Hepatocyte (in vitro differentiated cells): Measurements from ENCODE around the gene TUBB3. TPM values are rescaled to one million over a fixed set of nuclear protein-coding genes. Genes with fewer than 3 reads are reported as not detected.
"Not testable (repeated sequence)": the region's sequence is repeated elsewhere in the genome, so short reads cannot be mapped to it uniquely, and the experiment has no call there.

ENCODE experiments used
- DNase-seq: peaks from one replicate; pipeline ENCODE4 v3.0.0-alpha.2; 2016; ENCODE audit warnings: low spot score
- H2AFZ ChIP-seq: fragments of 200-600 bp; sonication (generic); 2 replicates; pipeline ENCODE4 v1.6.0; 2016; ENCODE audit warnings: antibody characterized with exemption, mild to moderate bottlenecking
- H3K27ac ChIP-seq: fragments of 200-600 bp; sonication (generic); 2 replicates; pipeline ENCODE4 v1.5.1; 2016; ENCODE audit warnings: mild to moderate bottlenecking
- H3K27me3 ChIP-seq: fragments of 200-600 bp; sonication (generic); 2 replicates; pipeline ENCODE4 v1.6.1; 2016
- H3K36me3 ChIP-seq: fragments of 200-600 bp; sonication (generic); replicated peaks from 2 replicates; pipeline ENCODE4 v1.5.1; 2016; ENCODE audit warnings: low read depth; ENCODE audit not compliant: insufficient read depth
- H3K4me1 ChIP-seq: fragments of 200-600 bp; sonication (generic); 2 replicates; pipeline ENCODE4 v1.5.1; 2016; ENCODE audit warnings: mild to moderate bottlenecking, moderate library complexity; ENCODE audit not compliant: insufficient read depth
- H3K4me2 ChIP-seq: fragments of 200-600 bp; sonication (generic); 2 replicates; pipeline ENCODE4 v1.6.0; 2016
- H3K4me3 ChIP-seq: fragments of 200-600 bp; sonication (generic); 2 replicates; pipeline ENCODE4 v1.5.1; 2016; ENCODE audit warnings: mild to moderate bottlenecking
- H3K79me2 ChIP-seq: fragments of 200-600 bp; sonication (generic); 2 replicates; pipeline ENCODE4 v1.6.0; 2017; ENCODE audit warnings: mild to moderate bottlenecking
- H3K9me2 ChIP-seq: fragments of 200-600 bp; sonication (generic); replicated peaks from 2 replicates; pipeline ENCODE4 v1.6.0; 2017; ENCODE audit warnings: mild to moderate bottlenecking; ENCODE audit not compliant: insufficient read depth
- H3K9me3 ChIP-seq: fragments of 200-600 bp; sonication (generic); 2 replicates; pipeline ENCODE4 v1.5.1; 2016; ENCODE audit warnings: low read depth, mild to moderate bottlenecking
- H4K20me1 ChIP-seq: fragments of 200-600 bp; sonication (generic); 2 replicates; pipeline ENCODE4 v1.6.0; 2016; ENCODE audit warnings: mild to moderate bottlenecking; ENCODE audit not compliant: insufficient read depth, poor library complexity, severe bottlenecking
- EZH2 ChIP-seq: fragments of 200-600 bp; sonication (generic); IDR thresholded peaks from 2 replicates; pipeline ENCODE4 v1.6.1; 2016; ENCODE audit warnings: antibody characterized with exemption, mild to moderate bottlenecking, borderline replicate concordance
- EZH2phosphoT487 ChIP-seq: fragments of 200-600 bp; sonication (generic); IDR thresholded peaks from one replicate; pipeline ENCODE4 v1.6.1; 2018; ENCODE audit warnings: antibody characterized with exemption, mild to moderate bottlenecking, low read depth, moderate library complexity; ENCODE audit not compliant: unreplicated experiment, severe bottlenecking
- WGBS: methylation state at CpG from one replicate; pipeline ENCODE4 v1.1.6; 2016; ENCODE audit warnings: low lambda C conversion rate; ENCODE audit errors: missing lambda C conversion rate; 5-methylcytosine and 5-hydroxymethylcytosine counted together
- polyA plus RNA-seq: library from polyadenylated mRNA; unstranded; fragments of >200 nt; fragmentation: Nextera tagmentation; extraction: Ambion mirVana; gene quantifications from 2 replicates; pipeline ENCODE4 v1.2.1, GENCODE V29; 2016
- total RNA-seq: library from RNA; depleted of rRNA; stranded (reverse); fragments of >200 nt; gene quantifications from 2 replicates; pipeline ENCODE4 v1.2.3, GENCODE V29; 2014
- TF ChIP-seq, protein P1 (sequence below): fragments of 200-600 bp; sonication (generic); IDR thresholded peaks from 2 replicates; pipeline ENCODE4 v1.5.1; 2016; ENCODE audit warnings: antibody characterized with exemption, mild to moderate bottlenecking; ENCODE audit not compliant: poor library complexity

Gene TUBB3
- total and polyA plus RNA-seq, 2 experiments from 2014 or later = 69.3 to 87.2 TPM

DNA sequence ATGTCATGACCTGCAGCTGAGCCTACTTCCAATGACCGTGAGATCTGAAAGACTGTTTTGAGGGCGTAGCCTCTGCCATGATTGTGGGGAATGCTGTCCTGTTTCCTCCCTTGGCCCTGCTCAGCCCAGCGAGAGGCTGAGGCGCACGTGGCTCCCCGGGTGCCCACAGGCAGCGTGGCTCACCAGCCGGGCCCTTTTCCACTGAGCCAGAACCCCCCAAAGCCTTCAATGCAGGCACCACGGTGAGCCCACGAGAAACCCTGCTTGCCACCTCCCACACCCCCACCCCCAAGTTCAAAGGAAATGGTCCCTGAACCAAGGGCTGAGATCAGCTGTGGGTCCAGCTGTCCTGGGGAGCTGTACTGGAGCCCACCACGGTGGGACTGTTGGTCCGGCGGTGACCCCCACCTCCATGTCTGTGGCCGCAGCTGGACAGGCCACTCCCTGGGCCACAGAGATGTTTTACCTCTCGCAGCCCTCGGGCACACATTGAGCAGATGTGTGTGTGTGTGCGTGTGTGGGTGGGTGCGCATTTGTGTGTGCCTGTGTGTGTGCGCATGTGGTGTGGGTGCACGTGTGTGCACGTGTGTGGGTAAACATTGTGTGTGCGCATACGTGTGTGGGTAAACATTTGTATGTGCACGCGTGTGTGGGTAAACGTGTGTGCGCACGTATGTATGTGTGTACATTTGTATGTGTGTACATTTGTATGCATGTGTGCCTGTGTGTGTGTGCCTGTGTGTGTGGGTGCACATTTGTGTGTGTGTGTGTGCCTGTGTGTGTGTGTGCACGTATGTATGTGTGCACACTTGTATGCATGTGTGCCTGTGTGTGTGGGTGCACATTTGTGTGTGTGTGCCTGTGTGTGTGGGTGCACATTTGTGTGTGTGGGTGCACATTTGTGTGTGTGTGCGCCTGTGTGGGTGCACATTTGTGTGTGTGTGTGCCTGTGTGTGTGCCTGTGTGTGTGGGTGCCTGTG is 9.4 kb upstream of the TUBB3 start:
- Histone ChIP-seq H3K27me3 (no peaks in the 10 kb centered on the region), H3K36me3 (no peaks in the 10 kb centered on the region), H3K4me1 (peaks cover 8% of the 10 kb centered on the region), H3K4me3 (no peak overlapping the region), H3K4me2 (no peak overlapping the region), H3K9me2 (no peaks in the 10 kb centered on the region), H3K9me3 (no peaks in the 10 kb centered on the region), H4K20me1 (no peaks in the 10 kb centered on the region), H3K27ac (no peak overlapping the region), H3K79me2 (no peaks in the 10 kb centered on the region), H2AFZ (no peak overlapping the region)
- DNase-seq = no peak
- WGBS = 93% methylated on average over 30 of the region's 30 CpGs
- no peak for TF ChIP-seq EZH2
- TF ChIP-seq, protein P1, sequence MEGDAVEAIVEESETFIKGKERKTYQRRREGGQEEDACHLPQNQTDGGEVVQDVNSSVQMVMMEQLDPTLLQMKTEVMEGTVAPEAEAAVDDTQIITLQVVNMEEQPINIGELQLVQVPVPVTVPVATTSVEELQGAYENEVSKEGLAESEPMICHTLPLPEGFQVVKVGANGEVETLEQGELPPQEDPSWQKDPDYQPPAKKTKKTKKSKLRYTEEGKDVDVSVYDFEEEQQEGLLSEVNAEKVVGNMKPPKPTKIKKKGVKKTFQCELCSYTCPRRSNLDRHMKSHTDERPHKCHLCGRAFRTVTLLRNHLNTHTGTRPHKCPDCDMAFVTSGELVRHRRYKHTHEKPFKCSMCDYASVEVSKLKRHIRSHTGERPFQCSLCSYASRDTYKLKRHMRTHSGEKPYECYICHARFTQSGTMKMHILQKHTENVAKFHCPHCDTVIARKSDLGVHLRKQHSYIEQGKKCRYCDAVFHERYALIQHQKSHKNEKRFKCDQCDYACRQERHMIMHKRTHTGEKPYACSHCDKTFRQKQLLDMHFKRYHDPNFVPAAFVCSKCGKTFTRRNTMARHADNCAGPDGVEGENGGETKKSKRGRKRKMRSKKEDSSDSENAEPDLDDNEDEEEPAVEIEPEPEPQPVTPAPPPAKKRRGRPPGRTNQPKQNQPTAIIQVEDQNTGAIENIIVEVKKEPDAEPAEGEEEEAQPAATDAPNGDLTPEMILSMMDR = no peak
- no peak for TF ChIP-seq EZH2phosphoT487

DNA sequence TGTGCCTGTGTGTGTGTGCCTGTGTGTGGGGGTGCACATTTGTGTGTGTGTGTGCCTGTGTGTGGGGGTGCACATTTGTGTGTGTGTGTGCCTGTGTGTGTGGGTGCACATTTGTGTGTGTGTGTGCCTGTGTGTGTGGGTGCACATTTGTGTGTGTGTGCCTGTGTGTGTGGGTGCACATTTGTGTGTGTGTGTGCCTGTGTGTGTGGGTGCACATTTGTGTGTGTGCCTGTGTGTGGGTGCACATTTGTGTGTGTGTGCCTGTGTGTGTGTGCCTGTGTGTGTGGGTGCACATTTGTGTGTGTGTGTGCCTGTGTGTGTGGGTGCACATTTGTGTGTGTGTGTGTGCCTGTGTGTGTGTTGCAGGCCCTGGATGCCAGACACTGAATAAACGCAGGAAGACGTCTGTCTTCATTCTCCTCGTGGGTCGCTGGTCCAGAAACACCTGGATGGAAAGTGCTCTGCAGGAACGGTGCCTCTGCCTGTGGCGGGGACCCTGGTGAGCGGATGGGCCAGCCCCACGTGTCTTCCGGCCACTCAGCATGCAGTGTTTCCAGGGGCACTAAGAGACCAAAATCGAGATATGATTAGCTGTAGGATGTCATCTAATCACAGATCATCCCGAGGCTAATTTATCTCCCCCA is 8.4 kb upstream of the TUBB3 start:
- H3K4me2 ChIP-seq, H4K20me1 ChIP-seq, H3K79me2 ChIP-seq, H2AFZ ChIP-seq, H3K36me3 ChIP-seq, H3K9me3 ChIP-seq, H3K27ac ChIP-seq, H3K9me2 ChIP-seq, H3K4me3 ChIP-seq, H3K27me3 ChIP-seq, DNase-seq: not testable (repeated sequence)
- WGBS = 78% methylated on average over 11 of the region's 11 CpGs
- peaks cover 12% of the 10 kb centered on the region for H3K4me1 ChIP-seq

DNA sequence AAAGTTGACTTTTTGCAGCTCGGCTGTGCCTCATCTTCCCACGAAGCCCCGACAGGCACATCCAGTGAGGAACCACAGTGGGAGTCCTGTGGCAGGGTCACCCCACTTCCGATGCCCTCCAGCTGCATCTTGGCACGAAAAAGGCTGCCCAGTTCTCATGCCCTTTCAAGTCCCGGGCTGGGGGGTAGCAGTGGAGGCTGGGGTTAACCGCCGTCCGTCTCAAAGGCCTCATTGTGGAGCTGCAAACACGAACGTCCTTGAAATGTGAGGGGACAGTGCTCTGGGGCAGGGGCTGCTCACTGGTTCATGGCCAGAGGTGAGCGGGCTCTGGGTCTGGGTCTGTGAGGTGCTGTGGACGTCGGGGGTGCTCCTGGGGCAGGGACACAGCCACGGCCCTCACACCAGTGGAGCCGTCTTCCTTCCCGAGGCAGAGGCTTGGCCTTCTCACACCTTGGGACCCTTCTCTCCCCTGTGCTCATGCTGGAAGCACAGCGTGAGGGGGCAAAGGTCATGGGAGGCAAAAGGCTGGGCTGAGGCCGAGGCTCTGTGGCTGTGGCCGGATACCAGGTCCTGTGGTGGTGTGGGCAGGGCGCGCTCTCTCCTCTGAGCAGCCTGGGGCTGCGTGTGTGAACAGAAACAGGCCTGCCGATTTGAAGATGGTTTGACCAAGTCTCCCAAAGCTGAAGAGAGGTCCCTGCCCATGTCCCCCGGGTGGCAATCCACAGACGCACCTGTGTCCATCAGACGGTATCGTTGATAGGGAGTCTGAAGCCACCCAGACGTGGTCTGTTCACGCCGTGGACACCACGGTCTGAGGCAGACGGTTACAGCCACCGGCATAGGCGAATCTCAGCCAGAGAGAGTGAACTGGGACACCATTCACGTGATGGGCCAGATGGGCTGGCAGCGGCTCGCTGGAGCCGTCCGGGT is 7.6 kb upstream of the TUBB3 start:
- no peaks in the 10 kb centered on the region for H3K27me3 ChIP-seq
- 85% methylated on average over 40 of the region's 40 CpGs for WGBS
- H4K20me1 ChIP-seq = no peaks in the 10 kb centered on the region
- peaks cover 12% of the 10 kb centered on the region for H3K4me1 ChIP-seq
- no peaks in the 10 kb centered on the region for H3K36me3 ChIP-seq
- no peak overlapping the region for H3K4me3 ChIP-seq
- no peaks in the 10 kb centered on the region for H3K79me2 ChIP-seq
- H3K4me2 ChIP-seq = no peak overlapping the region
- no peak overlapping the region for H2AFZ ChIP-seq
- no peak for DNase-seq
- no peaks in the 10 kb centered on the region for H3K9me3 ChIP-seq
- H3K27ac ChIP-seq = no peak overlapping the region
- TF ChIP-seq EZH2phosphoT487 = no peak
- no peak for TF ChIP-seq EZH2
- TF ChIP-seq, protein P1 = no peak
- no peaks in the 10 kb centered on the region for H3K9me2 ChIP-seq
